Psoas muscle (tissue), 8 donors: ENCODE measurements around the gene IFT81. TPM values are rescaled to one million over a fixed set of nuclear protein-coding genes. Genes with fewer than 3 reads are reported as not detected.

ENCODE experiments used
- ATAC-seq, 4 donors: fragments of 200-7000 bp; cut with Tn5 transposase; one replicate each; pipeline ENCODE4 v1.9.1; 2020; ENCODE audit warnings: moderate library complexity in 3 of 4, mild to moderate bottlenecking in 2 of 4
- DNase-seq, 2 donors: peaks; one replicate each; pipeline ENCODE4 v3.0.0-alpha.2; 2020
- H3K27ac ChIP-seq: fragments of 200-600 bp; one replicate; pipeline ENCODE4 v1.8.0; 2022
- H3K27me3 ChIP-seq, 3 donors: fragments of 200-600 bp in 1 of 3; one replicate each; pipeline versions ENCODE4 v1.6.1 to v1.8.0; 2013 to 2022; ENCODE audit warnings: low read length in 2 of 3, mild to moderate bottlenecking in 2 of 3, moderate library complexity in 1 of 3; ENCODE audit not compliant: insufficient read depth in 3 of 3
- H3K36me3 ChIP-seq, 2 donors: fragments of 200-600 bp in 1 of 2; one replicate each; pipeline versions ENCODE4 v1.6.1 to v1.8.0; 2013 to 2022; ENCODE audit warnings: low read depth in 1 of 2, mild to moderate bottlenecking in 1 of 2, moderate library complexity in 1 of 2; ENCODE audit not compliant: insufficient read depth in 1 of 2
- H3K4me1 ChIP-seq: fragments of 200-600 bp; one replicate; pipeline ENCODE4 v1.8.0; 2022
- H3K4me3 ChIP-seq: fragments of 200-600 bp; one replicate; pipeline ENCODE4 v1.8.0; 2022; ENCODE audit warnings: mild to moderate bottlenecking
- H3K9me3 ChIP-seq: fragments of 200-600 bp; one replicate; pipeline ENCODE4 v1.8.0; 2022
- WGBS, 3 donors: extraction: QIAGEN DNeasy Blood & Tissue Kit; methylation state at CpG; one replicate each; pipeline versions ENCODE4 v1.1.6 to v1.1.7; 2013; 5-methylcytosine and 5-hydroxymethylcytosine counted together
- intact Hi-C, 2 donors: fragments of 100-400 bp; cut with DNase I; formaldehyde crosslinking; loops; one replicate each; pipeline versions ENCODE4 v1.11.0 to v1.14.2; 2022
- polyA plus RNA-seq, 3 donors: library from polyadenylated mRNA; stranded (reverse); fragments of 200-250 nt; gene quantifications; one replicate each; pipeline ENCODE4 v1.2.3, GENCODE V29; 2013
- total RNA-seq, 4 donors: library from RNA; stranded (reverse); fragmentation: NEBNext Ultra II Directional in 2 of 4; extraction: Animal tissue kit (Norgen Biotek cat#: 25700) in 2 of 4; gene quantifications; one replicate each; pipeline versions ENCODE4 v1.2.1 to v1.2.4, GENCODE V29; 2021 to 2023
- TF ChIP-seq, protein P1 (sequence below): fragments of 200-600 bp; IDR thresholded peaks from one replicate; pipeline ENCODE4 v1.8.0; 2022; ENCODE audit warnings: antibody characterized with exemption
- donor health status: healthy with polysubstance abuse.
- donor health status: DM: no; HTN: no; CAD: no; lungs with moderate emphysema.
- donor health status: Bipolar disorder and iron deficiency.
- donor health status: healthy.
- donor health status: DM: yes; HTN: yes; CAD: no.
- donor health status: DM: no; HTN: no; CAD: no.
- donor health status: DM: no; HTN: no; CAD: no.
- donor health status: DM: yes; HTN: yes; CAD: no.

Gene IFT81
- total and polyA plus RNA-seq, 7 donors = 2.5 to 9.6 (median 4.9) TPM

DNA sequence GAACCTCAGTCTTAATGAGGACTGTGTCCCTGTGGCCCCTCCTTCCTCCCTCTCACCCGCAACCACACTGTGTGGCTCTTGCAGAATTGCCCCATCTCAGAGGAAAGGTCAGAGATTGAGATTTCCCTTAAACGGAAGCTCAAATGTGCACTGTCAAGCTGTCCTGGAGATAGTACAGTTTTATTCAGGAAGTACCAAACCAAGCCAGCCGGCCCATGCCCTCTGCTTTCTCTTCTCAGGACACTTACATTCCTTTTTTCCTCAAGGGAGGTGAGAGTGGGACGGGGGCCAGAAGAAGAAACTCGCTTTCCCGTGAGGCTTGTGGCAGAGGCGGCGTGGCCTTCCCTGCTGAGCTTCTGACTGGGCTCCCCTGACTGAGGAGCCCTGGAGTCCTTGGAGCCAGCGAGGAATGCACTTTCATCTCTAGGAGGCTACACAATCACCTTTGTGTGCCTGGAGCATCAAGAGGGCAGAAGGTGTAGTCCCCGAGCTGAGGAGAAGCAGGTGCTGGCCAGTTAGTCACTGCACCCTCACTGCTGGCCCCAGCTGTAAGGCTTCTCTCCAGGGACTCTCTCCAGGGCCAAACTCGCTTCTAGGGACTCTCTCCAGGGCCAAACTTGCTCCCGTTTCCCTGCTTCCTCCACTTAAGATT is 132.7 kb downstream of the IFT81 start:
- ATAC-seq (peak in 3 of 4 donors; percentile 23 to 37 (median 34)), DNase-seq (peak; percentile 45 to 62)
- Histone ChIP-seq H3K36me3 (no peaks in the 10 kb centered on the region), H3K4me3 (no peak overlapping the region), H3K4me1 (peaks cover 18% of the 10 kb centered on the region), H3K9me3 (no peaks in the 10 kb centered on the region), H3K27ac (peak overlapping the region; percentile 41), H3K27me3 (no peaks in the 10 kb centered on the region)
- intact Hi-C loops = no loop called here
- 47 to 73% (median 57%) methylated on average over 12 of the region's 12 CpGs for WGBS, 3 donors
- TF ChIP-seq, protein P1, sequence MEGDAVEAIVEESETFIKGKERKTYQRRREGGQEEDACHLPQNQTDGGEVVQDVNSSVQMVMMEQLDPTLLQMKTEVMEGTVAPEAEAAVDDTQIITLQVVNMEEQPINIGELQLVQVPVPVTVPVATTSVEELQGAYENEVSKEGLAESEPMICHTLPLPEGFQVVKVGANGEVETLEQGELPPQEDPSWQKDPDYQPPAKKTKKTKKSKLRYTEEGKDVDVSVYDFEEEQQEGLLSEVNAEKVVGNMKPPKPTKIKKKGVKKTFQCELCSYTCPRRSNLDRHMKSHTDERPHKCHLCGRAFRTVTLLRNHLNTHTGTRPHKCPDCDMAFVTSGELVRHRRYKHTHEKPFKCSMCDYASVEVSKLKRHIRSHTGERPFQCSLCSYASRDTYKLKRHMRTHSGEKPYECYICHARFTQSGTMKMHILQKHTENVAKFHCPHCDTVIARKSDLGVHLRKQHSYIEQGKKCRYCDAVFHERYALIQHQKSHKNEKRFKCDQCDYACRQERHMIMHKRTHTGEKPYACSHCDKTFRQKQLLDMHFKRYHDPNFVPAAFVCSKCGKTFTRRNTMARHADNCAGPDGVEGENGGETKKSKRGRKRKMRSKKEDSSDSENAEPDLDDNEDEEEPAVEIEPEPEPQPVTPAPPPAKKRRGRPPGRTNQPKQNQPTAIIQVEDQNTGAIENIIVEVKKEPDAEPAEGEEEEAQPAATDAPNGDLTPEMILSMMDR = no peak

DNA sequence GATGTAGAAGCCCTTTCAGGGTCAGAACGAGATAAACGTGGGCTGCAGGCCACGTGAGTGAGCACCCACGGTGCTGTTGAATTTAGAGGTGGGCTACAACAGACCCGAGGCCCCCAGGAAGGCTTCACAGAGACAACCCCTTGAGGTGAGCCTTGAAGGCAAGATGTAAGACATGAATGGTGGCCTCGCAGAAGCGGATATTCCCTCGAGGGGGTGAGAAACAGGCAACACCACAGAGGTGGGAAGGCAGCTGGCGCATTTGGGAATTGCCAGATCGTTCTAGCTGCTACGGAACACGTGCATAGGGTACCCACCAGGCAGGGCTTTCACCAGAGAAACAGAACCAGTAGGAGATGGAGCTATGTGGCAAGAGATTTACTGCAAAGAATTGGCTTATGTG is 134.3 kb downstream of the IFT81 start:
- no peak for DNase-seq
- H3K36me3 ChIP-seq = no peaks in the 10 kb centered on the region
- peaks cover 10% of the 10 kb centered on the region for H3K4me1 ChIP-seq
- H3K27ac ChIP-seq = no peak overlapping the region
- no peak overlapping the region for H3K4me3 ChIP-seq
- intact Hi-C loops = no loop called here
- H3K9me3 ChIP-seq = no peaks in the 10 kb centered on the region
- TF ChIP-seq, protein P1 = no peak
- ATAC-seq = no peak
- 89 to 96% (median 91%) methylated on average over 12 of the region's 12 CpGs for WGBS, 3 donors
- H3K27me3 ChIP-seq = no peaks in the 10 kb centered on the region

DNA sequence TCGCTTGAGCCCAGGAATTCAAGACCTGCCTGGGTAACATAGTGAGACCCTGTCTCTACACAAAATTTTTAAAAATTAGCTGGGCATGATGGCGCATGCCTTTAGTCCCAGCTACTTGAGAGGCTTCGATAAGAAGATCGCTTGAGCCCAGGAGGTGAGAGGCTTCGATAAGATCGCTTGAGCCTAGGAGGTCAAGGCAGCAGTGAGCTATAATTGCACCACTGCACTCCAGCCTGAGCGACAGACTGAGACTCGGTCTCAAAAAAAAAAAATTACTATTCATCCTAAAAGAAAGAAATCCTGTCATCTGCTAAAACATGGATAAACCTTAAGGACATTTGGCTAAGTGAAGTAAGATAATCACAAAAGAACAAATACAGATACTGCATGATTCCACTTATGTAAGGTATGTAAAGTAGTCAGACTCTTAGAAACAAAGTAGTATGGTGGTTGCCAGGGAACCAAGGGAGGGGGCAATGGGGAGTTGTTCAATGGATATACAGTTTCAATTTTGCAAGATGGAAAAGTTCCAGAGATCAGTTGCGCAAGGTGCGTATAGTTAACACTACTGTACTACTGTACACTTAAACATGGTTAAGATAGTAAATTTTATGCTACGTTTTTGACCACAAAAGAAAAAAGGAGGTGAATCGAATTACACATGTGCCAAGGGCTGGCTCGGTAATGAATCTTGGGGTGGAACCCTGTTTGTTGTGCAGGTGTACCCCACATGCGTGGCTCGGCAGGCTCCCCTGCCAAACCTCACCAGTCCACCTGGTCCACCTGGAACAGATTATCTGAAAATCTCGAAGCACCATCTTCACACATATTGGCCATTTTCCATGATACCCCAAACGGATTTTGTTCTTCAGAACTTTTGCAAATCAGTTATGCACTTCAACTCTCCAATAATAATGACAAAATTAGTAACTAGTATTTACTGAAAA is 138.6 kb downstream of the IFT81 start:
- DNase-seq (no peak), ATAC-seq (peak in 1 of 4 donors; percentile 36)
- TF ChIP-seq, protein P1 = no peak
- Histone ChIP-seq H3K27ac (no peak overlapping the region), H3K36me3 (no peaks in the 10 kb centered on the region), H3K27me3 (no peaks in the 10 kb centered on the region), H3K4me3 (no peak overlapping the region), H3K9me3 (no peaks in the 10 kb centered on the region), H3K4me1 (peaks cover 9% of the 10 kb centered on the region)
- intact Hi-C loops = no loop called here
- 71 to 86% (median 72%) methylated on average over 17 of the region's 17 CpGs for WGBS, 3 donors

DNA sequence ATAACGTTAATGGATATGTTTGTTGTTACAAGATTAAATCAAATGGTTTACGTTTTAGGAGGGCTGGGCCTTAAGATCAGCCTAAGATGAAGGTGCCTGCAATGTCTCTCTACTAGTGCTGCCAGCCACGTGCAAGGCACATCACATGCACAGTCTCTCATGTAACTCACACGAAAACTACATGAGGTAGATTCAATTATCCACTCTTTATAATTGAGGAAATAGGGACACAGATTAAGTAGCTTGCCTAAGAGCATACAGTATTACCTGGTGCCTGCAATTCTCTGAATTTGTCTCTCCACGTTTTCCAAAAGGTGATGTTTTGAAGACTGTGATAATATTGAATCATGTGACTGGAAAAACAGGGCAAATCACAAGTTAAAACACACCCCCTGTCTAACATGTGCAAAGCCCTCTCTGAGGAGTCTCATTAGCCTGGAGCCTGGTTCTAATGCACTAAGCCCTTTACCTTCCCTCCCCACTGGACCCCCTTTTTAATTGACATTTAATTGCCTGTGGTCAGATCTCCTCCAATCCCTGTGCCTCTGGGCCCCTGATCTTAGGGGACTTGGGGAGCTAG is 142.3 kb downstream of the IFT81 start:
- peaks cover 44% of the 10 kb centered on the region for H3K4me1 ChIP-seq
- intact Hi-C loops = no loop called here
- TF ChIP-seq, protein P1 = no peak
- no peak overlapping the region for H3K4me3 ChIP-seq
- H3K9me3 ChIP-seq = no peaks in the 10 kb centered on the region
- H3K27me3 ChIP-seq = no peaks in the 10 kb centered on the region
- DNase-seq = no peak
- 54 to 65% (median 64%) methylated on average over 5 of the region's 5 CpGs for WGBS, 3 donors
- no peak for ATAC-seq
- H3K27ac ChIP-seq = peak overlapping the region; percentile 48
- no peaks in the 10 kb centered on the region for H3K36me3 ChIP-seq
